ENCODE results near the gene KRTAP10-1. TPM values are rescaled to one million over a fixed set of nuclear protein-coding genes. Genes with fewer than 3 reads are reported as not detected.

The KRTAP10-1 gene
- total and polyA plus RNA-seq, 2 experiments from 2014 or later: not detected

DNA sequence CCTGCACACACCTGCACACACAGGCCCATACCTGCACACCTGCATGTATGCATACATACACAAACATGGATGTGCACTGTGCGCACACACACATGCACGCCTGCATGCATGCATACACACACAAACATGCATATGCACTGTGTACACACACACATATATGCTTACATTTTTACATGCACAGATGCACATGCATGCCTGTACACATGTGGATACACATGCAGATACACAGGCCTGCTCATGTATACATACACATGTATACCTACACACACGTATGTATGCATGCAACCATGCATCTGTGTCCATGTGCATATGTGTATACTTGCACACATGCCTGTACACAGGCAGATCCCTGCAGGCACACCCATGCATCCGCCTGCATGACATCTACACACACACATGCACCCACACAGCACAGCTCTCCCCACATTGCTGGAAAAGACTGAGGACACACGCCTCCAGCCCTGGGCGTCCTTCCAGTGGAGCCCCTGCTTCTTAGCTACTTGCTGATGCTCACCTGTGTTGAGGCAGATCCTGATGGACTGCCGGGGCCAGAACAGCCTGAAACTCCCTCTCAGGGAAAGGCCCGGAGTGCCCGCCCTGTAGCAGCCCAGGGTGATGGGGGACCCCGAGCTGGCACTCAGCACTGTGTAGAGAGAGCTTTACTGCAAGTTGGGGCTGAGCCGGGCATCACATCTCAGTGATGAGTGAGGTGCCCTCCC, 28.6 kb downstream of the KRTAP10-1 start:
- Histone ChIP-seq H3K27ac (no peak overlapping the region), H3K4me3 (no peak overlapping the region), H3K4me1 (ENCODE audit: low read depth) (peaks cover 2% of the 10 kb centered on the region), H3K27me3 (no peaks in the 10 kb centered on the region), H3K36me3 (peaks cover 4% of the 10 kb centered on the region), H3K9me3 (ENCODE audit: low read depth) (no peaks in the 10 kb centered on the region)
- TF ChIP-seq, protein P1, sequence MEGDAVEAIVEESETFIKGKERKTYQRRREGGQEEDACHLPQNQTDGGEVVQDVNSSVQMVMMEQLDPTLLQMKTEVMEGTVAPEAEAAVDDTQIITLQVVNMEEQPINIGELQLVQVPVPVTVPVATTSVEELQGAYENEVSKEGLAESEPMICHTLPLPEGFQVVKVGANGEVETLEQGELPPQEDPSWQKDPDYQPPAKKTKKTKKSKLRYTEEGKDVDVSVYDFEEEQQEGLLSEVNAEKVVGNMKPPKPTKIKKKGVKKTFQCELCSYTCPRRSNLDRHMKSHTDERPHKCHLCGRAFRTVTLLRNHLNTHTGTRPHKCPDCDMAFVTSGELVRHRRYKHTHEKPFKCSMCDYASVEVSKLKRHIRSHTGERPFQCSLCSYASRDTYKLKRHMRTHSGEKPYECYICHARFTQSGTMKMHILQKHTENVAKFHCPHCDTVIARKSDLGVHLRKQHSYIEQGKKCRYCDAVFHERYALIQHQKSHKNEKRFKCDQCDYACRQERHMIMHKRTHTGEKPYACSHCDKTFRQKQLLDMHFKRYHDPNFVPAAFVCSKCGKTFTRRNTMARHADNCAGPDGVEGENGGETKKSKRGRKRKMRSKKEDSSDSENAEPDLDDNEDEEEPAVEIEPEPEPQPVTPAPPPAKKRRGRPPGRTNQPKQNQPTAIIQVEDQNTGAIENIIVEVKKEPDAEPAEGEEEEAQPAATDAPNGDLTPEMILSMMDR (IDR thresholded peaks at IDR 0.05; ENCODE audit: low read depth, low read length): no peak
- no peak for DNase-seq (ENCODE audit: low read depth in 1 of 2, low spot score in 1 of 2)

DNA sequence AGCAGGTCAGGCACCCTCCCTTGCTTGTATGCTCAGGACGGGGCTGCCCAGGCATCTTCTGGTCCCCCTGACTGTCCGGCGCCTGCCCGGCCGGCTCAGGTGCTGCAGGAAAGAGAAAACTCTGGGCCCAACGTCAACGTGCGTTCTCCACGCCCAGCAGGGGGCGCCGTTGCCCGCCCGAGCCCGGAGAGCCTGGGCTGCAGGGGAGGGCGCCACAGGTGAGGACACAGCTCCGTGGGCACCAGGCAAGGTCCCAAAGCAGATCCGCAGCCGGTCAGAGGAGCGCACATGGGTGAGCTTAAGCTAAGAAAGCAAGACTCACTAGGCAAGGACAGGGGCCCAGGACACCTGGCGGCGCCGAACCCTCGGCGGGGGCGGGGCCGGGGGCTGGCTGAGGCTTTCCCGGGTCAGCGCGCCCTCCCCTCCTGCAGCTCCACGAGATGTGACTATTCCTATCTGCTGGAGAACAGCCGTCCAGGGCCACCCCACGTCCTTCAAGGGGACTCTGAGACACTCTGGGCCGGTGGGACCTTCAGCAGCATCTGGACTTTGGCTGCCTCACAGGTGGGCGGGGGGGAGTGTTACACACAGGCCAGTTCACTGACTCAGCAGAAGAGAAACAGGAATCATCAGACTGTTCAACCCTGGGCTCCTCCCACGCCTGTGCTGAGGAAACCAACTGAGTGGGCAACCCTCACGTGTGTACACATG, 29.3 kb downstream of the KRTAP10-1 start:
- DNase-seq (ENCODE audit: low read depth in 1 of 2, low spot score in 1 of 2): peak; percentile 46 to 79
- no peaks in the 10 kb centered on the region for H3K9me3 ChIP-seq (ENCODE audit: low read depth)
- H3K4me3 ChIP-seq: no peak overlapping the region
- peaks cover 9% of the 10 kb centered on the region for H3K4me1 ChIP-seq (ENCODE audit: low read depth)
- peaks cover 4% of the 10 kb centered on the region for H3K36me3 ChIP-seq
- H3K27me3 ChIP-seq: no peaks in the 10 kb centered on the region
- no peak overlapping the region for H3K27ac ChIP-seq
- TF ChIP-seq, protein P1 (IDR thresholded peaks at IDR 0.05; ENCODE audit: low read depth, low read length): peak; percentile 79

- Histone ChIP-seq H3K27ac (no peak overlapping the region), H3K4me3 (no peak overlapping the region), H3K4me1 (ENCODE audit: low read depth) (peaks cover 9% of the 10 kb centered on the region), H3K27me3 (no peaks in the 10 kb centered on the region), H3K9me3 (ENCODE audit: low read depth) (no peaks in the 10 kb centered on the region), H3K36me3 (peaks cover 4% of the 10 kb centered on the region)
- no peak for DNase-seq (ENCODE audit: low read depth in 1 of 2, low spot score in 1 of 2)
- TF ChIP-seq, protein P1 (IDR thresholded peaks at IDR 0.05; ENCODE audit: low read depth, low read length): no peak
These were observed 29.9 kb downstream of the KRTAP10-1 start for GRCh38 chr21:44510109-44510507.

DNA sequence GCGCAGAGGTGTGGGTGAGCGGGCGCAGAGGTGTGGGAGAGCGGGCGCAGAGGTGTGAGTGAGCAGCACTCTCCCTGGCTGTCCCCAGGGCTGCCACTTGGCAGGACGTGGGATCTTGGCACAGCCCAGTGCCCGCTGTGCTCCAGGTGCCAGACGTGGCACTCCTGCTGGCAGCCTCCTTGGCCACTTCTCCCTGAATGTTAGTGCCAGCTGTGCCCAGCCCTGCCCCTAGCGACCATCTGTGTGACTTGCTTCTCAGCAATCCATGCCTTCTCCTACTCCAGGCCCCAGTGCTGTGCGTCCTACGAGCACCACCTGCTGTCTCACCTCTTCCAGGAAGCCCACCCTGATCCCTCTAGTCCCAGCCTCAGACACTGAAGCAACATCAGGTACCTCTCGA, 30.5 kb downstream of the KRTAP10-1 start:
- H3K27ac ChIP-seq: no peak overlapping the region
- H3K9me3 ChIP-seq (ENCODE audit: low read depth): no peaks in the 10 kb centered on the region
- no peak for DNase-seq (ENCODE audit: low read depth in 1 of 2, low spot score in 1 of 2)
- no peaks in the 10 kb centered on the region for H3K27me3 ChIP-seq
- TF ChIP-seq, protein P1 (IDR thresholded peaks at IDR 0.05; ENCODE audit: low read depth, low read length): no peak
- H3K4me3 ChIP-seq: no peak overlapping the region
- H3K36me3 ChIP-seq: peaks cover 4% of the 10 kb centered on the region
- H3K4me1 ChIP-seq (ENCODE audit: low read depth): peaks cover 9% of the 10 kb centered on the region

DNA sequence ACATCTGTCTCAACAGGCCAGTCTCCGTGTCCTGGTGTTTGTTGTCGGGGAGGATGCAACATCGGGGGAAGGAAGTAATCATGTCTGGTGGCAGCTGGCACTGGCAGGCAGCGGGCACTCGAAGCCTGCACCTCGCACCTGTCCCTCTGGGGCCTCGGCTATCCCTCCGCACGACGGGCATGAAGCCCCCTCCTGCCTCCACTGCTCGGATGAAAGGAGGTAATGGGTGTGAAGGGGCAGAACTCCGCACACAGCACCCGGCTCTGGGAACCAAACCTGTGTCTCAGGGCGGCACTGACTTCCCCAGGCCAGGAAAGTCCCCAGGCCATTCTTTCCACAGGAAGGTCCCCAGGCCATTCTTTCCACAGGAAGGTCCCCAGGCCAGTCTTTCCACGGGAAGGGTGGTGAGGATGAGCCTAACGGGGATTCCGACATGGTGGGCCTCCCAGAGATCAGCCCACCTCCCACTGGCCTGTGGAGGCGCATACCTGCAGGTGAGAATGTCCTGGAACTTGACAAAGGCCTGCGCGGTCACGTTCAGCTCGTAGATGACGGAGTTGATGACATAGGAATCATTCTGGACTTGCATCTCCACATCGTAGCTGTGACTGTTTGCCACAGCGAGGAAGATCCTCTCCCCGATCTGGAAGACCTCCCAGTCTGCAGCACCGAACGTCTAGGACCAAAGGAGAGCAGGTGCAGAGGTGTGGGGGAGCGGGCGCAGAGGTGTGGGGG, 31.1 kb downstream of the KRTAP10-1 start:
- Histone ChIP-seq H3K4me3 (no peak overlapping the region), H3K9me3 (ENCODE audit: low read depth) (no peaks in the 10 kb centered on the region), H3K27ac (no peak overlapping the region), H3K27me3 (no peaks in the 10 kb centered on the region), H3K4me1 (ENCODE audit: low read depth) (peaks cover 9% of the 10 kb centered on the region), H3K36me3 (peaks cover 4% of the 10 kb centered on the region)
- TF ChIP-seq, protein P1 (IDR thresholded peaks at IDR 0.05; ENCODE audit: low read depth, low read length): no peak
- no peak for DNase-seq (ENCODE audit: low read depth in 1 of 2, low spot score in 1 of 2)
